WERI-Rb-1 (cell line): ENCODE measurements around the gene FKBP7.

Experiments
- DNase-seq: peaks from one replicate; pipeline ENCODE4 v3.0.0-alpha.2; 2020
- H3K27ac ChIP-seq: fragments of 250-450 bp; sonication (Bioruptor Pico); 2 replicates; pipeline ENCODE4 v1.5.1; 2020; ENCODE audit warnings: mild to moderate bottlenecking, moderate library complexity
- H3K27me3 ChIP-seq: fragments of 250-450 bp; sonication (Bioruptor Pico); 2 replicates; pipeline ENCODE4 v1.5.1; 2021; ENCODE audit warnings: mild to moderate bottlenecking, low read depth, moderate library complexity; ENCODE audit not compliant: insufficient read depth, severe bottlenecking
- H3K36me3 ChIP-seq: fragments of 250-450 bp; sonication (Bioruptor Pico); 2 replicates; pipeline ENCODE4 v1.5.1; 2020; ENCODE audit warnings: mild to moderate bottlenecking, moderate library complexity
- H3K4me3 ChIP-seq: 2 replicates; pipeline ENCODE4 v1.5.1; 2011; ENCODE audit warnings: low read depth, mild to moderate bottlenecking, control low read depth, low read length
- H3K9me3 ChIP-seq: fragments of 250-450 bp; sonication (Bioruptor Pico); 2 replicates; pipeline ENCODE4 v1.5.1; 2021; ENCODE audit warnings: mild to moderate bottlenecking, moderate library complexity; ENCODE audit not compliant: severe bottlenecking
- CTCF ChIP-seq: IDR thresholded peaks from 2 replicates; pipeline ENCODE4 v1.5.1; 2011; ENCODE audit warnings: low read depth, mild to moderate bottlenecking, control low read depth, inconsistent platforms, low read length

Gene FKBP7

GRCh38 chr2:178450774-178451525, 27.4 kb downstream of the FKBP7 start, which contains the start of the genes PJVK and PRKRA:
TSS of gene PJVK (plus strand) at chr2:178451378. CDS start at chr2:178453410, 2,032 bp downstream.
TSS of gene PRKRA (minus strand) at chr2:178451175. CDS start at chr2:178451030, 145 bp downstream.
- H3K27ac ChIP-seq: peak within 1 kb of the TSS; percentile 99
- H3K4me3 ChIP-seq: peak within 1 kb of the TSS; percentile 92
- DNase-seq: peak; percentile 98
- no peaks in the 10 kb centered on the region for H3K9me3 ChIP-seq
- TF ChIP-seq CTCF: no peak
- H3K27me3 ChIP-seq: no peaks in the 10 kb centered on the region
- peaks cover 41% of the 10 kb centered on the region for H3K36me3 ChIP-seq

DNA sequence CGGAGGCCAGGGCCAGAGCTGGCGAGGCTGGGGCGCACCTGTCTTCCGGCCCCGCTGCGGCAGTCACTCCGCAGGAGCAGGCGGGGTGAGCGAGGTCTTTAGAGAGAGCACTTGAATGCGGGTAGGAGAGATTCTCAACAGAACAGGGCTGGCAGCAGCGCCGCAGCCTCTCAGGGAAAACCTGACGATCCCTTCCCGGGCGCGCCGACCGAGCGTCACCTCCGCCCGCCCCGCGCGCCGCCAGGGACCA, 28.0 kb downstream of the FKBP7 start:
- TF ChIP-seq CTCF: no peak
- peak overlapping the region; percentile 99 for H3K27ac ChIP-seq
- H3K27me3 ChIP-seq: no peaks in the 10 kb centered on the region
- H3K36me3 ChIP-seq: peaks cover 46% of the 10 kb centered on the region
- no peak for DNase-seq
- no peaks in the 10 kb centered on the region for H3K9me3 ChIP-seq
- peak overlapping the region; percentile 92 for H3K4me3 ChIP-seq

DNA sequence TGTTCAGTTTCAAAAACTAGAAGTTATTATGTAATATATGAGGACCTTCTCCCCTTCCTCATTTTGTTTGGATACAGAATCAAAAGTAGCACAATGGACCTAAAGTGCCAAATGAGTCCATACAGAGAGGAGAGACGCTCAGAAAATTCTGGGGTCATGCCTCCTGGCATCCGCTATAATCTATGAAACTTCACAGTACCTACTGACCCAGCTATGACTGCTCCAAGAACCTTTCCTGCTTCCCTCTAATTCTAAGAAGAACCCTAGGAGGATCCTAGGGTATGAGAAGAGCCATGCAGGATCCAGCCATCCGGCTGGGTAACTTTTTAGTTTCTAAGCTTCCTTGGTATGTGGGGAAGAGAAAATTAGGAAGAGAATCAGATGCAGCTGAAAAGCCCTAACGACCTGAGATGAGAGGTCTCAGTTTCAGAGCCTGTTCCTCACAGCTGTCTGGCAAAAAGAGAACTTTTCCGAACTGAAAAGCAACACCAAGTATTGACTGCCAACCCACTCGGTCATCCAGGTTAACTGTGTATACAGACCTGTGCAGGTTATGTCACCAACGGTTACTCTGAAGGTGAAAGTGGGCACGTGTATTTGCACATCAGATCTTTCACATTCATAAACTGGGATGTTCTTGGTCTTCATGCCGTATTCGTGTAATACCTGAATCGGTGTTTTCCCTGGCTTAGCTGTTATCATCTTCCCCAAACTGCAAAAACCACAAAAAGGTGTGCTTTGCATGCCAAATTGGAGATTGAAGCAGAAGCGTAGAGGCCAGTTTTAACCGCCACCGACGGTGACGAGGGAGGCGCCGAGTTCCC, 28.5 kb downstream of the FKBP7 start:
- no peak for DNase-seq
- peaks cover 48% of the 10 kb centered on the region for H3K36me3 ChIP-seq

GRCh38 chr2:178448968-178449661, 29.3 kb downstream of the FKBP7 start:
- Histone ChIP-seq H3K36me3 (peaks cover 56% of the 10 kb centered on the region), H3K27me3 (no peaks in the 10 kb centered on the region), H3K9me3 (no peaks in the 10 kb centered on the region), H3K4me3 (no peak overlapping the region; the same call in 1 of the 2 replicates), H3K27ac (no peak overlapping the region)
- TF ChIP-seq CTCF: no peak
- DNase-seq: no peak

More for the DNA sequence above, 28.5 kb downstream of the FKBP7 start:
- H3K27me3 ChIP-seq: no peaks in the 10 kb centered on the region
- no peaks in the 10 kb centered on the region for H3K9me3 ChIP-seq
- TF ChIP-seq CTCF: no peak
- peak overlapping the region; percentile 92 for H3K4me3 ChIP-seq
- peak overlapping the region; percentile 99 for H3K27ac ChIP-seq

DNA sequence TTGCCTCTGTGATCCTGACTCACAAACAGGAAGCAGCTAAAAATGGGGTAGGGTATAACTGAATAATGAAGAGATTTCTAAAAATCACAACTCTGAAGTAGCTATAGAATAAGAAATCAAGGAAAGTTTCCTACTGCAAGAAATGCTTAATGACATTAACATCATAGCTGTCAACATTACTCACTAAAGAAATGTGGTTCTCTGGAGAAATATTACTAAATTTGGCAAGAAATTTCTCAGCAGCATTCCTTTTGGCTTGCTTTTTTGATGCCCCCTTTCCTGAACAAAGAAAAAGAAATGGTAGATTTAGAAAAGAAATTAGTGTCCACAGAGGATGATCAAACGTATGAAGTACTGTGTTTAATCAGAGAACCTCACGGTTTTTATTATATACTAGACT, 37.0 kb downstream of the FKBP7 start:
- Histone ChIP-seq H3K9me3 (no peaks in the 10 kb centered on the region), H3K36me3 (peaks cover 90% of the 10 kb centered on the region), H3K27me3 (no peaks in the 10 kb centered on the region), H3K27ac (no peak overlapping the region), H3K4me3 (no peak overlapping the region)
- TF ChIP-seq CTCF: no peak
- no peak for DNase-seq
